Measurements from ENCODE around the gene GIMAP5.

GRCh38 chr7:150727381-150727780, 9.8 kb upstream of the GIMAP5 start:
- TF ChIP-seq CTCF (IDR thresholded peaks at IDR 0.05): no peak
- no peak for TF ChIP-seq REST (IDR thresholded peaks at IDR 0.05; ENCODE audit: low read depth, low read length)
- no peak for TF ChIP-seq TEAD4 (IDR thresholded peaks at IDR 0.05; ENCODE audit: borderline replicate concordance, insufficient read depth)
- TF ChIP-seq MAX (IDR thresholded peaks at IDR 0.05; ENCODE audit: low read depth): no peak
- no peak for TF ChIP-seq MEF2A (IDR thresholded peaks at IDR 0.05; ENCODE audit: borderline replicate concordance, low read depth)
- TF ChIP-seq PBX3 (IDR thresholded peaks at IDR 0.05): no peak
- TF ChIP-seq RFX5 (IDR thresholded peaks at IDR 0.05; ENCODE audit: low read length): no peak
- no peak for TF ChIP-seq POLR2AphosphoS5 (IDR thresholded peaks at IDR 0.05; ENCODE audit: low read depth, low read length)
- TF ChIP-seq JUND (IDR thresholded peaks at IDR 0.05): no peak
- TF ChIP-seq ZBTB33 (IDR thresholded peaks at IDR 0.05; ENCODE audit: borderline replicate concordance, low read depth): no peak
- TF ChIP-seq RAD21 (IDR thresholded peaks at IDR 0.05; ENCODE audit: low read length): no peak
- TF ChIP-seq EP300 (IDR thresholded peaks at IDR 0.05; ENCODE audit: borderline replicate concordance in 1 of 2, low read depth in 1 of 2, low read length in 1 of 2): no peak
- no peak for TF ChIP-seq RCOR1 (IDR thresholded peaks at IDR 0.05; ENCODE audit: low read length)
- TF ChIP-seq GATA2 (CRISPR knock-in tag; IDR thresholded peaks at IDR 0.05): no peak
